CD4-positive, alpha-beta T cell treated with Interleukin-17A for 4 hours (primary cell): Measurements from ENCODE around the gene AQP2.

ENCODE experiments used
- DNase-seq: peaks from one replicate; pipeline ENCODE4 v3.0.0-alpha.2; 2020; ENCODE audit warnings: mixed read lengths

Gene AQP2

GRCh38 chr12:50004696-50005095 is 54.2 kb downstream of the AQP2 start:
- DNase-seq: no peak

DNA sequence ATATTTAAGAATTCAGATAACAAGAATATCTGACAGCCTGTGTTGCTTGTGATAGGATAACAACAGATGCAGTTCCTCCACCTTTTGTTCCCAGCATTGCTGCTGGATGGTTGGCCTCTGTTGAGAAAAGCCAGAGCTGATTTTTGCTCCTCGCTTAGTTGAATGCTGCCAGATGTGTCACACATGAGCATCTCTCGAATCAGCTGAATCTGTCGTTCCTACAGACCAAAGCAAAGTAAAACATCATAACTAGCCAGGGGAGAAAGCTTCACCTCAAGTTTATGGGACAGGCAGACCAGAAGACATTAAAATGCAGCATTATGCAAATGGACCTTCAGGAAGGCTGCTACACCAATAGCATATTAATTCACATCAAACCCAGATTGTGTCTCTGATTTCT is 54.6 kb downstream of the AQP2 start:
- DNase-seq: no peak

GRCh38 chr12:50006280-50006679 is 55.7 kb downstream of the AQP2 start:
- DNase-seq: no peak

DNA sequence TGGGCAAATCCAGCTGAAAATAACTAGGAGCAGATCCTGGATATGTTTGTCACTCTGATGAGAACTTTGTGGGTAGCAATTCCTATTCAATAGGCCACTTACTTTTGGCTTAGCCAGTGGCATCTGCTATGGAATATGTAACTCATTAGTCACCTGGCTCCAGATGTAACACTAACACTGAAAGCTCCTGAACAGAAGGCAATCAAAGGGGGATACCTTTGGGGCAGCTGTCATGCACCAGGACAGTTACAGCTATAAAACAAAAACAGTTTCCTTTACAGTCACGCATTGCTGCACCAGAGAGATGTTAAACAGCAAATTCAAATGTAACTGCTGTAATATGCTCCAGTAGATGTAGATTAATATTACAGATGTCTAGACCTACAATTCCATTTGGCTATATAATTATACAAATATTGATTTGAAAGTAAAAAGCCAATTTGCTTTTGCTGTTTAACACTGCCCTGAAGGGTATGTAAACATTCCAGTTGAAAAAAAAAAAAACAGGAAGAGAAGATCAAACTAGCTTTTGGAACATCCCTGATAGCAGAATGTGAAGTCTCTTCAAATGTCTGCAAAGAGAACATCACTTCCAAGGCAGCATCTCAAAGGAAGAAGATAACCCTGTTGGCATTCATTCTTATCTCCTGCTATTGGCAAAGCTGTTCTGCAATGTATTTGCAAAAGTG is 56.4 kb downstream of the AQP2 start:
- no peak for DNase-seq
